ENCODE results near the gene EMD. TPM values are rescaled to one million over a fixed set of nuclear protein-coding genes. Genes with fewer than 3 reads are reported as not detected.

Gene EMD
- total and polyA plus RNA-seq, 2 experiments from 2014 or later = 39.4 to 61.0 TPM

DNA sequence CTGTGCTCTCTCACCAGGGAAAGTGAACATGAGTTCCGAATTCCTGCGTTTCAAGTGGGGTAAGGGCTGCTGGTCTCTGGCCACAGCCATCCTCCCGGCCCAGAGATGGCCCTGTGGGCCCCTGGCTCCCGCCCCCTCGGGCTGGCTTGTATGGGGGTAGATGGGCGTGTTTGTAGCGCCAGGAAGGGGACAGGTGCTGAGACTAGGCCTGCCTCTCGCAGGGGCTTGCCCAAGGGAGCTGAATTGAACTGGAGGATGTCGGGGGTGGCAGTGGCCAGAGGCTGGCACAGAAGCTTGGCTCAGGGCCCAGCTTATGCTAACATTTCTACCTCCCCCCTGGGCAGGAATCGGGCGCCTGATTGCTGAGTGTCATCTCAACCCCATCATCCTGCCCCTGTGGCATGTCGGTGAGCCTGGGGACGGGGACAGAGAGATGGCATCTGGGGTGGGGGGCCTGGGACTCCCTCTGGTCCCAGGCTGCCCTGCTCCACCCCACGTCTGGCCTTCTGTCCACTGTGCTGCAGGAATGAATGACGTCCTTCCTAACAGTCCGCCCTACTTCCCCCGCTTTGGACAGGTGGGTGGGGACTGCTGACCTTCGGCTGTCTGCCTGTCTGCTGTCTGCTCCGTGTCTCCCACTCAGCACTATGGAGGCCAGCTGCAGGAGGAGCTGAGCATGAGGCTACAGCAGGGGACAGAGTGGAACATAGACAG is 40.8 kb downstream of the EMD start:
- no peak overlapping the region for H3K27ac ChIP-seq
- DNase-seq (ENCODE audit: low spot score) = no peak

DNA sequence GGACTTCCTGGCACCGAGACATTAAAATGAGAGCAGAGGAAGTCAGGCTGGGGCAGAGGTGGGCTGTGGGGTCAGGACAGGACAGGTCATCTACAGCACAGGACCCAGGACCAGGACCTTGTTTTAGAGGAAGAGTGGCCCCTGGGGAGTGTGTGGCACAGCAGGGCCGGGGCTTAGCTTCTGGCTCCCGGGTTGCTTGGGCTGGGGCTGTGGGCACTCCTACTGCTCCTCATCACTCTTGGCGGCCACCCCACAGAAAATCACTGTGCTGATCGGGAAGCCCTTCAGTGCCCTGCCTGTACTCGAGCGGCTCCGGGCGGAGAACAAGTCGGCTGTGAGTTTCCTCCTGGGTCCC is 41.3 kb downstream of the EMD start:
- no peaks in the 10 kb centered on the region for H3K36me3 ChIP-seq (replicated peaks; ENCODE audit: insufficient read depth, low read depth)
- H2AFZ ChIP-seq = no peak overlapping the region
- H3K27ac ChIP-seq = no peak overlapping the region
- no peaks in the 10 kb centered on the region for H3K27me3 ChIP-seq
- 96% methylated on average over 10 of the region's 10 CpGs for WGBS (ENCODE audit: low lambda C conversion rate, missing lambda C conversion rate)
- no peak for DNase-seq (ENCODE audit: low spot score)
- H3K9me2 ChIP-seq (replicated peaks; ENCODE audit: insufficient read depth) = no peaks in the 10 kb centered on the region
- no peak overlapping the region for H3K4me3 ChIP-seq
- H3K79me2 ChIP-seq = no peaks in the 10 kb centered on the region
- H3K9me3 ChIP-seq (ENCODE audit: low read depth) = no peaks in the 10 kb centered on the region
- H3K4me2 ChIP-seq = no peak overlapping the region
- H4K20me1 ChIP-seq (ENCODE audit: insufficient read depth, poor library complexity, severe bottlenecking) = no peaks in the 10 kb centered on the region
- no peak for TF ChIP-seq EZH2phosphoT487 (IDR thresholded peaks at IDR 0.05; ENCODE audit: low read depth, severe bottlenecking, unreplicated experiment)
- TF ChIP-seq, protein P1, sequence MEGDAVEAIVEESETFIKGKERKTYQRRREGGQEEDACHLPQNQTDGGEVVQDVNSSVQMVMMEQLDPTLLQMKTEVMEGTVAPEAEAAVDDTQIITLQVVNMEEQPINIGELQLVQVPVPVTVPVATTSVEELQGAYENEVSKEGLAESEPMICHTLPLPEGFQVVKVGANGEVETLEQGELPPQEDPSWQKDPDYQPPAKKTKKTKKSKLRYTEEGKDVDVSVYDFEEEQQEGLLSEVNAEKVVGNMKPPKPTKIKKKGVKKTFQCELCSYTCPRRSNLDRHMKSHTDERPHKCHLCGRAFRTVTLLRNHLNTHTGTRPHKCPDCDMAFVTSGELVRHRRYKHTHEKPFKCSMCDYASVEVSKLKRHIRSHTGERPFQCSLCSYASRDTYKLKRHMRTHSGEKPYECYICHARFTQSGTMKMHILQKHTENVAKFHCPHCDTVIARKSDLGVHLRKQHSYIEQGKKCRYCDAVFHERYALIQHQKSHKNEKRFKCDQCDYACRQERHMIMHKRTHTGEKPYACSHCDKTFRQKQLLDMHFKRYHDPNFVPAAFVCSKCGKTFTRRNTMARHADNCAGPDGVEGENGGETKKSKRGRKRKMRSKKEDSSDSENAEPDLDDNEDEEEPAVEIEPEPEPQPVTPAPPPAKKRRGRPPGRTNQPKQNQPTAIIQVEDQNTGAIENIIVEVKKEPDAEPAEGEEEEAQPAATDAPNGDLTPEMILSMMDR (IDR thresholded peaks at IDR 0.05; ENCODE audit: poor library complexity) = no peak
- no peak for TF ChIP-seq EZH2 (IDR thresholded peaks at IDR 0.05; ENCODE audit: borderline replicate concordance)
- no peaks in the 10 kb centered on the region for H3K4me1 ChIP-seq (ENCODE audit: insufficient read depth)

More for the DNA sequence above, 40.8 kb downstream of the EMD start:
- TF ChIP-seq EZH2phosphoT487 (IDR thresholded peaks at IDR 0.05; ENCODE audit: low read depth, severe bottlenecking, unreplicated experiment) (no peak), EZH2 (IDR thresholded peaks at IDR 0.05; ENCODE audit: borderline replicate concordance) (no peak)
- TF ChIP-seq, protein P1 (IDR thresholded peaks at IDR 0.05; ENCODE audit: poor library complexity) = no peak
- Histone ChIP-seq H3K9me3 (ENCODE audit: low read depth) (no peaks in the 10 kb centered on the region), H3K36me3 (replicated peaks; ENCODE audit: insufficient read depth, low read depth) (no peaks in the 10 kb centered on the region), H3K9me2 (replicated peaks; ENCODE audit: insufficient read depth) (no peaks in the 10 kb centered on the region), H3K27me3 (no peaks in the 10 kb centered on the region), H3K4me1 (ENCODE audit: insufficient read depth) (no peaks in the 10 kb centered on the region), H3K4me3 (no peak overlapping the region), H4K20me1 (ENCODE audit: insufficient read depth, poor library complexity, severe bottlenecking) (no peaks in the 10 kb centered on the region), H3K79me2 (no peaks in the 10 kb centered on the region), H3K4me2 (no peak overlapping the region), H2AFZ (no peak overlapping the region)
- 82% methylated on average over 19 of the region's 19 CpGs for WGBS (ENCODE audit: low lambda C conversion rate, missing lambda C conversion rate)

DNA sequence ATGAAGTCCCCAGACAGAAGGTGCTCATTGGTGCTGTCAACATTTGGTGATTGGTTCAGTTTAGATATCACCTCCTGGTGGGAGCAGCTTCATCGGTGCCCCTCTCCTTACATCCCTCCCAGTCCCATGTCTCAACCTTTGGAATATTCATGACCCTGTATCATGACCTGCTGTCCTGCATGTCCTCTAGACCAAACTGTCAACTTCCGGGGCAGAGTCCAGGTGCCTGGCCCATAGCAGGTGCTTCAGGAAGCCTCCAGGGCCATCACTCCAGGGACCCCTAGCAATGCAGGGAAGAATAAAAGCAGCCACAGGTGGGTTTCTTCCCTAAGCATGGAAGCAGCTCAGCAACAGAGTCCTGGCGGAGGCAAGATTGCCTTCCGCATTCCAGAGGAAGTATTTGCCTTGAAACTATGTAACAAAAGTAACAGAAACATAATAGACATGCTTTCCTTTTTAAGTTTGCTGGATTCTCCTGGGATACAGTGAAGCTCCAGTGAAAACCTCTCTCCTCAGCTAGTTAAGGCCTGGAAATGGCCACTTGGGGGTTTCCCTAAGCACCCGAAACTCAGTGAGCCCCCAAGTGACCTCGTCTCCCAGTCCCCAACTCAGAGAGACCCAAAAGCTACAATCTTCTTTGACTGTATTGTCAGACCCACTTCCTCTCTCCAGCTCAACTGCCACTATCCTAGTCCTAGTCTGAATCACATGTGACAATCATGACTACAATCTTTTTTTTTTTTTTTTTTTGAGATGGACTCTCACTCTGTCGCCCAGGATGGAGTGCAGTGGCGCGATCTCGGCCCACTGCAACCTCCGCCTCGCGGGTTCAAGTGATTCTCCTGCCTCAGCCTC is 48.0 kb downstream of the EMD start:
- no peaks in the 10 kb centered on the region for H3K9me3 ChIP-seq (ENCODE audit: low read depth)
- TF ChIP-seq, protein P1 (IDR thresholded peaks at IDR 0.05; ENCODE audit: poor library complexity) = no peak
- TF ChIP-seq EZH2 (IDR thresholded peaks at IDR 0.05; ENCODE audit: borderline replicate concordance) = no peak
- no peak for TF ChIP-seq EZH2phosphoT487 (IDR thresholded peaks at IDR 0.05; ENCODE audit: low read depth, severe bottlenecking, unreplicated experiment)
- no peaks in the 10 kb centered on the region for H3K9me2 ChIP-seq (replicated peaks; ENCODE audit: insufficient read depth)
- WGBS (ENCODE audit: low lambda C conversion rate, missing lambda C conversion rate) = 85% methylated on average over 12 of the region's 13 CpGs
- no peak overlapping the region for H2AFZ ChIP-seq
- no peaks in the 10 kb centered on the region for H3K27me3 ChIP-seq
- H3K4me1 ChIP-seq (ENCODE audit: insufficient read depth) = no peaks in the 10 kb centered on the region
- H3K4me2 ChIP-seq = peak overlapping the region; percentile 79
- H3K36me3 ChIP-seq (replicated peaks; ENCODE audit: insufficient read depth, low read depth) = no peaks in the 10 kb centered on the region
- no peaks in the 10 kb centered on the region for H4K20me1 ChIP-seq (ENCODE audit: insufficient read depth, poor library complexity, severe bottlenecking)
- no peak overlapping the region for H3K4me3 ChIP-seq
- H3K79me2 ChIP-seq = peaks cover 28% of the 10 kb centered on the region
- no peak for DNase-seq (ENCODE audit: low spot score)
- H3K27ac ChIP-seq = no peak overlapping the region
